SK-N-SH (cell line): ENCODE data around the gene TTLL6. TPM values are rescaled to one million over a fixed set of nuclear protein-coding genes. Genes with fewer than 3 reads are reported as not detected.

Source experiments
- CTCF ChIA-PET: fragments of 300-600, 350-600 bp; formaldehyde crosslinking; extraction: SDS; loops from one replicate; lab custom pipeline; 2021; lab: Yijun Ruan, JAX
- POLR2A ChIA-PET: fragments of 350-600 bp; sonication (Branson Sonifier 250); formaldehyde crosslinking; extraction: SDS; loops from one replicate; lab custom pipeline; 2020; ENCODE audit warnings: antibody characterized with exemption, inconsistent platforms; lab: Yijun Ruan, JAX
- DNase-seq: peaks from one replicate; pipeline ENCODE4 v3.0.0; 2012
- H2AFZ ChIP-seq: fragments of 200-600 bp; sonication (generic); 2 replicates; pipeline ENCODE4 v1.8.1; 2016; ENCODE audit warnings: antibody characterized with exemption, mild to moderate bottlenecking, low read depth
- H3F3A ChIP-seq: fragments of 200-600 bp; sonication (generic); replicated peaks from 2 replicates; pipeline ENCODE3; 2016; ENCODE audit warnings: antibody characterized with exemption, mild to moderate bottlenecking; ENCODE audit not compliant: insufficient read depth
- H3K27ac ChIP-seq, 2 experiments: fragments of 200-500 bp in 1 of 2; fragments of 200-600 bp in 1 of 2; sonication (Bioruptor generic) in 1 of 2; sonication (generic), shearing (Covaris generic) in 1 of 2; 2 replicates each; pipeline versions ENCODE4 v1.5.1 to v1.6.1; 2014 to 2016; ENCODE audit warnings: low read depth in 2 of 2, inconsistent platforms in 1 of 2, low read length in 1 of 2, mild to moderate bottlenecking in 1 of 2, mixed read lengths in 1 of 2
- H3K27me3 ChIP-seq: fragments of 200-600 bp; sonication (generic), shearing (Covaris generic); 2 replicates; pipeline ENCODE4 v1.6.1; 2016; ENCODE audit warnings: mixed run types; ENCODE audit not compliant: insufficient read depth
- H3K36me3 ChIP-seq, 2 experiments: fragments of 200-500 bp in 1 of 2; fragments of 200-600 bp in 1 of 2; sonication (Bioruptor generic) in 1 of 2; sonication (generic) in 1 of 2; replicated peaks in 1 of 2; 2 replicates each; pipeline versions ENCODE3 to v1.5.1; 2014 to 2016; ENCODE audit warnings: low read length in 1 of 2, mild to moderate bottlenecking in 1 of 2; ENCODE audit not compliant: insufficient read depth in 2 of 2, control insufficient read depth in 1 of 2
- H3K4me1 ChIP-seq, 2 experiments: fragments of 200-500 bp in 1 of 2; fragments of 200-600 bp in 1 of 2; sonication (Bioruptor generic) in 1 of 2; sonication (generic), shearing (Covaris generic) in 1 of 2; 2 replicates each; pipeline versions ENCODE4 v1.5.1 to v1.6.1; 2014 to 2016; ENCODE audit warnings: low read depth in 1 of 2, low read length in 1 of 2, mixed run types in 1 of 2; ENCODE audit not compliant: insufficient read depth in 2 of 2, control insufficient read depth in 1 of 2
- H3K4me2 ChIP-seq: fragments of 200-600 bp; sonication (generic), shearing (Covaris generic); 2 replicates; pipeline ENCODE4 v1.6.1; 2017; ENCODE audit warnings: mixed run types
- H3K4me3 ChIP-seq, 2 experiments: fragments of 200-500 bp in 1 of 2; fragments of 200-600 bp in 1 of 2; sonication (Bioruptor generic) in 1 of 2; sonication (generic), shearing (Covaris generic) in 1 of 2; 2 replicates each; pipeline versions ENCODE4 v1.5.1 to v1.8.1; 2014 to 2016; ENCODE audit warnings: low read depth in 2 of 2, inconsistent platforms in 1 of 2, low read length in 1 of 2, mild to moderate bottlenecking in 1 of 2, mixed read lengths in 1 of 2, moderate library complexity in 1 of 2
- H3K79me2 ChIP-seq: fragments of 200-600 bp; sonication (generic); 2 replicates; pipeline ENCODE4 v1.8.1; 2017; ENCODE audit warnings: mild to moderate bottlenecking; ENCODE audit not compliant: insufficient read depth
- H3K9ac ChIP-seq: fragments of 200-600 bp; sonication (generic); 2 replicates; pipeline ENCODE4 v1.6.1; 2017; ENCODE audit warnings: mixed run types
- H3K9me2 ChIP-seq: fragments of 200-600 bp; sonication (generic); 2 replicates; pipeline ENCODE4 v1.6.1; 2017; ENCODE audit warnings: mixed run types
- H3K9me3 ChIP-seq: fragments of 200-600 bp; sonication (generic); 2 replicates; pipeline ENCODE4 v1.6.1; 2017; ENCODE audit warnings: mixed run types, mild to moderate bottlenecking, moderate library complexity
- H4K20me1 ChIP-seq: fragments of 200-600 bp; sonication (generic); 2 replicates; pipeline ENCODE4 v1.6.1; 2017; ENCODE audit warnings: mild to moderate bottlenecking, mixed run types; ENCODE audit not compliant: insufficient read depth
- CHD2 ChIP-seq: fragments of 150-350 bp; IDR thresholded peaks from 2 replicates; pipeline ENCODE4 v1.6.1; 2018; ENCODE audit warnings: low read length; ENCODE audit not compliant: partially characterized antibody
- ELF1 ChIP-seq: IDR thresholded peaks from 2 replicates; pipeline ENCODE4 v1.4.0; 2012
- FOSL2 ChIP-seq: IDR thresholded peaks from 2 replicates; pipeline ENCODE4 v1.4.0; 2012; ENCODE audit warnings: low read depth, mild to moderate bottlenecking, moderate library complexity, borderline replicate concordance
- FOXJ3 ChIP-seq: sonication (generic); formaldehyde crosslinking; IDR thresholded peaks from 2 replicates; pipeline ENCODE4 v1.5.1; 2020; ENCODE audit warnings: mild to moderate bottlenecking, missing genetic modification reagents
- FOXM1 ChIP-seq: IDR thresholded peaks from 2 replicates; pipeline ENCODE4 v1.4.0; 2012; ENCODE audit warnings: low read depth, mild to moderate bottlenecking
- GABPA ChIP-seq: IDR thresholded peaks from 2 replicates; pipeline ENCODE4 v1.4.0; 2012; ENCODE audit warnings: low read depth, mild to moderate bottlenecking
- JUND ChIP-seq: IDR thresholded peaks from 2 replicates; pipeline ENCODE4 v1.4.0; 2012
- MEF2A ChIP-seq: IDR thresholded peaks from 2 replicates; pipeline ENCODE4 v1.4.0; 2012; ENCODE audit warnings: low read depth, borderline replicate concordance
- NFIC ChIP-seq: IDR thresholded peaks from 2 replicates; pipeline ENCODE4 v1.4.0; 2012; ENCODE audit warnings: borderline replicate concordance
- NRF1 ChIP-seq: IDR thresholded peaks from 2 replicates; pipeline ENCODE4 v1.6.1; 2012; ENCODE audit warnings: low read depth, mild to moderate bottlenecking, low read length
- RCOR1 ChIP-seq: fragments of 150-350 bp; IDR thresholded peaks from 2 replicates; pipeline ENCODE4 v1.6.1; 2017; ENCODE audit warnings: antibody characterized with exemption, low read length
- RXRA ChIP-seq: IDR thresholded peaks from 2 replicates; pipeline ENCODE4 v1.4.0; 2012; ENCODE audit warnings: low read depth, mild to moderate bottlenecking, borderline replicate concordance
- SIN3A ChIP-seq: IDR thresholded peaks from 2 replicates; pipeline ENCODE4 v1.6.1; 2012; ENCODE audit warnings: low read depth, mild to moderate bottlenecking, low read length, moderate library complexity, borderline replicate concordance
- TAF1 ChIP-seq: IDR thresholded peaks from 2 replicates; pipeline ENCODE4 v1.6.1; 2012; ENCODE audit warnings: low read depth, mild to moderate bottlenecking, low read length, moderate library complexity, borderline replicate concordance
- WGBS: methylation state at CpG from one replicate; pipeline ENCODE4 v1.1.6; 2017; ENCODE audit warnings: low lambda C conversion rate; 5-methylcytosine and 5-hydroxymethylcytosine counted together
- polyA plus RNA-seq, 3 experiments: library from polyadenylated mRNA; depleted of rRNA; stranded (reverse); fragments of >200 nt; gene quantifications; 2 replicates each; pipeline ENCODE4 v1.2.3, GENCODE V29; 2012
- TF ChIP-seq, protein P1 (sequence below): IDR thresholded peaks from 2 replicates; pipeline ENCODE4 v1.4.0; 2012; ENCODE audit warnings: low read depth
- TF ChIP-seq, protein P2 (sequence below): fragments of 200-600 bp; sonication (generic); IDR thresholded peaks from 2 replicates; pipeline ENCODE4 v1.6.1; 2017; ENCODE audit warnings: antibody characterized with exemption, mild to moderate bottlenecking, moderate library complexity
- TF ChIP-seq, protein P3 (sequence below): IDR thresholded peaks from 2 replicates; pipeline ENCODE4 v1.4.0; 2012; ENCODE audit warnings: low read depth, borderline replicate concordance
- TF ChIP-seq, protein P4 (sequence below): IDR thresholded peaks from 2 replicates; pipeline ENCODE4 v1.4.0; 2012; ENCODE audit warnings: low read depth, borderline replicate concordance
- TF ChIP-seq, protein P5 (sequence below): IDR thresholded peaks from 2 replicates; pipeline ENCODE4; 2012

Gene TTLL6
- polyA plus RNA-seq, 1 of the 3 experiments (the other 2 are of a cell fraction): 3.1 TPM

DNA sequence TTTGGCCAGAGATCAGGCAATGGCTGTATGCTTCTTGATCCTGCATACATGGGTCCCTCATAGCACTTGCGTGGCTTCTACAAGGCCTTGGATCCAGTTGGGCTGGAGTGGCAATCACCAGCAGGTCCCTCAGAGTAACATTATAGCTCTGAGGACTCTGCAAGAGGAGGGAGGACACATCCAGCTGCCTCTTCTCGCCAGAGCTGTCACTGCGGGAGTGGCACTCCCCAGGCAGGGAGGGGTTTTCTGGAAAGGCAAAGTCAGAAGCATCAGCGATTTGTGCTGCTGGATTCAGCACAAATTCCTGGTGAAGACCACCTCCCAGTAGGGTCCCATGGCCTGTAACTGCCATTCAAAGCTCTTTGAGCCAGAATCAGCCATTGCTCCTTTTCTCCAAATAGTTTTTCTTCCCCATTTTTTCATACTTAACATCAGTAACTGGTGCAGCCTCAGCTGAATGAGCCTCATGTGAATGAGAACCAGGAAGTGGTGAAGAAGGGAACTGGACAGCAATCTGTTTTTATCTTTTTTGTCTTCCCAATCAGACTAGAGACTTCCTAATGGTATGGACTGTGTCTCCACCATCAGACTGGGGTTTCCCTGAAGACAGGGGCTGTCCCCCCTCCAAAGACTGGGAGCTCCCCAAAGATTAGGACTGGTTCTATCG lies 47.9 kb downstream of the TTLL6 start:
- WGBS: 32% methylated on average over 5 of the region's 5 CpGs
- H3K27ac ChIP-seq: no peak overlapping the region

More for the DNA sequence above, 47.9 kb downstream of the TTLL6 start:
- no peak for DNase-seq
- H3K36me3 ChIP-seq: no peaks in the 10 kb centered on the region
- H3K79me2 ChIP-seq: no peaks in the 10 kb centered on the region
- no peak overlapping the region for H3K4me3 ChIP-seq
- POLR2A ChIA-PET: no interaction called here
- H3K9me2 ChIP-seq: no peaks in the 10 kb centered on the region
- H3K9ac ChIP-seq: no peak overlapping the region
- no peak overlapping the region for H3K4me2 ChIP-seq
- no peaks in the 10 kb centered on the region for H4K20me1 ChIP-seq
- H3K4me1 ChIP-seq: no peaks in the 10 kb centered on the region
- TF ChIP-seq TAF1 (no peak), FOXJ3 (no peak), RXRA (no peak), FOSL2 (no peak), NRF1 (no peak), CHD2 (no peak), GABPA (no peak), JUND (no peak), SIN3A (no peak), MEF2A (no peak), ELF1 (no peak), RCOR1 (no peak), NFIC (no peak), FOXM1 (no peak)
- TF ChIP-seq, protein P1, sequence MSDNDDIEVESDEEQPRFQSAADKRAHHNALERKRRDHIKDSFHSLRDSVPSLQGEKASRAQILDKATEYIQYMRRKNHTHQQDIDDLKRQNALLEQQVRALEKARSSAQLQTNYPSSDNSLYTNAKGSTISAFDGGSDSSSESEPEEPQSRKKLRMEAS: no peak
- TF ChIP-seq, protein P2, sequence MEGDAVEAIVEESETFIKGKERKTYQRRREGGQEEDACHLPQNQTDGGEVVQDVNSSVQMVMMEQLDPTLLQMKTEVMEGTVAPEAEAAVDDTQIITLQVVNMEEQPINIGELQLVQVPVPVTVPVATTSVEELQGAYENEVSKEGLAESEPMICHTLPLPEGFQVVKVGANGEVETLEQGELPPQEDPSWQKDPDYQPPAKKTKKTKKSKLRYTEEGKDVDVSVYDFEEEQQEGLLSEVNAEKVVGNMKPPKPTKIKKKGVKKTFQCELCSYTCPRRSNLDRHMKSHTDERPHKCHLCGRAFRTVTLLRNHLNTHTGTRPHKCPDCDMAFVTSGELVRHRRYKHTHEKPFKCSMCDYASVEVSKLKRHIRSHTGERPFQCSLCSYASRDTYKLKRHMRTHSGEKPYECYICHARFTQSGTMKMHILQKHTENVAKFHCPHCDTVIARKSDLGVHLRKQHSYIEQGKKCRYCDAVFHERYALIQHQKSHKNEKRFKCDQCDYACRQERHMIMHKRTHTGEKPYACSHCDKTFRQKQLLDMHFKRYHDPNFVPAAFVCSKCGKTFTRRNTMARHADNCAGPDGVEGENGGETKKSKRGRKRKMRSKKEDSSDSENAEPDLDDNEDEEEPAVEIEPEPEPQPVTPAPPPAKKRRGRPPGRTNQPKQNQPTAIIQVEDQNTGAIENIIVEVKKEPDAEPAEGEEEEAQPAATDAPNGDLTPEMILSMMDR: no peak
- TF ChIP-seq, protein P3, sequence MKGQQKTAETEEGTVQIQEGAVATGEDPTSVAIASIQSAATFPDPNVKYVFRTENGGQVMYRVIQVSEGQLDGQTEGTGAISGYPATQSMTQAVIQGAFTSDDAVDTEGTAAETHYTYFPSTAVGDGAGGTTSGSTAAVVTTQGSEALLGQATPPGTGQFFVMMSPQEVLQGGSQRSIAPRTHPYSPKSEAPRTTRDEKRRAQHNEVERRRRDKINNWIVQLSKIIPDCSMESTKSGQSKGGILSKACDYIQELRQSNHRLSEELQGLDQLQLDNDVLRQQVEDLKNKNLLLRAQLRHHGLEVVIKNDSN: no peak
- TF ChIP-seq, protein P4, sequence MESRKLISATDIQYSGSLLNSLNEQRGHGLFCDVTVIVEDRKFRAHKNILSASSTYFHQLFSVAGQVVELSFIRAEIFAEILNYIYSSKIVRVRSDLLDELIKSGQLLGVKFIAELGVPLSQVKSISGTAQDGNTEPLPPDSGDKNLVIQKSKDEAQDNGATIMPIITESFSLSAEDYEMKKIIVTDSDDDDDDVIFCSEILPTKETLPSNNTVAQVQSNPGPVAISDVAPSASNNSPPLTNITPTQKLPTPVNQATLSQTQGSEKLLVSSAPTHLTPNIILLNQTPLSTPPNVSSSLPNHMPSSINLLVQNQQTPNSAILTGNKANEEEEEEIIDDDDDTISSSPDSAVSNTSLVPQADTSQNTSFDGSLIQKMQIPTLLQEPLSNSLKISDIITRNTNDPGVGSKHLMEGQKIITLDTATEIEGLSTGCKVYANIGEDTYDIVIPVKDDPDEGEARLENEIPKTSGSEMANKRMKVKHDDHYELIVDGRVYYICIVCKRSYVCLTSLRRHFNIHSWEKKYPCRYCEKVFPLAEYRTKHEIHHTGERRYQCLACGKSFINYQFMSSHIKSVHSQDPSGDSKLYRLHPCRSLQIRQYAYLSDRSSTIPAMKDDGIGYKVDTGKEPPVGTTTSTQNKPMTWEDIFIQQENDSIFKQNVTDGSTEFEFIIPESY: no peak
- TF ChIP-seq, protein P5, sequence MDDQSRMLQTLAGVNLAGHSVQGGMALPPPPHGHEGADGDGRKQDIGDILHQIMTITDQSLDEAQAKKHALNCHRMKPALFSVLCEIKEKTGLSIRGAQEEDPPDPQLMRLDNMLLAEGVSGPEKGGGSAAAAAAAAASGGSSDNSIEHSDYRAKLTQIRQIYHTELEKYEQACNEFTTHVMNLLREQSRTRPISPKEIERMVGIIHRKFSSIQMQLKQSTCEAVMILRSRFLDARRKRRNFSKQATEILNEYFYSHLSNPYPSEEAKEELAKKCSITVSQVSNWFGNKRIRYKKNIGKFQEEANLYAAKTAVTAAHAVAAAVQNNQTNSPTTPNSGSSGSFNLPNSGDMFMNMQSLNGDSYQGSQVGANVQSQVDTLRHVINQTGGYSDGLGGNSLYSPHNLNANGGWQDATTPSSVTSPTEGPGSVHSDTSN: no peak
- H3F3A ChIP-seq: no peaks in the 10 kb centered on the region
- no peaks in the 10 kb centered on the region for H3K9me3 ChIP-seq
- peaks cover 86% of the 10 kb centered on the region for H3K27me3 ChIP-seq
- CTCF ChIA-PET: interaction anchor here (1.0 to 5.0 kb wide), 10 partner anchors 15 to 267 kb away, joined by 3 to 24 read pairs (median 5); no protein-coding TSS in a partner anchor
- no peak overlapping the region for H2AFZ ChIP-seq
